DMS53 (cell line): Measurements from ENCODE around the gene TLCD1.
A peak's percentile ranks its signal among the peaks of the same experiment; 100 is the strongest.

Experiments used
- DNase-seq: peaks from one replicate; lab custom pipeline; 2025; lab: John Stamatoyannopoulos, UW

The TLCD1 gene

GRCh38 chr17:28712705-28713415 lies 13.2 kb downstream of the TLCD1 start:
- DNase-seq, result no peak

GRCh38 chr17:28712032-28712704 lies 13.9 kb downstream of the TLCD1 start:
- DNase-seq, result no peak

- no peak for DNase-seq
Measured at GRCh38 chr17:28711723-28712031, 14.4 kb downstream of the TLCD1 start, which contains the start of gene PROCA1. Gene PROCA1, minus strand, starts transcription at chr17:28711888. Its CDS starts 228 bp downstream, at chr17:28711660.

GRCh38 chr17:28710861-28711722 lies 14.9 kb downstream of the TLCD1 start:
- peak; percentile 92 for DNase-seq

- no peak for DNase-seq
Measured at GRCh38 chr17:28707339-28707720, 18.7 kb downstream of the TLCD1 start.

- no peak for DNase-seq
Measured at GRCh38 chr17:28706471-28707338, 19.3 kb downstream of the TLCD1 start.

- no peak for DNase-seq
Measured at GRCh38 chr17:28705728-28706334, 20.2 kb downstream of the TLCD1 start.

GRCh38 chr17:28705074-28705659 lies 20.9 kb downstream of the TLCD1 start:
- no peak for DNase-seq

- no peak for DNase-seq
Measured at GRCh38 chr17:28704219-28704858, 21.7 kb downstream of the TLCD1 start.

GRCh38 chr17:28703552-28704218 lies 22.3 kb downstream of the TLCD1 start:
- no peak for DNase-seq

- no peak for DNase-seq
Measured at GRCh38 chr17:28702752-28703150, 23.3 kb downstream of the TLCD1 start.

- DNase-seq, result peak; percentile 34
Measured at GRCh38 chr17:28702026-28702751, 23.8 kb downstream of the TLCD1 start.

- peak; percentile 90 for DNase-seq
Measured at GRCh38 chr17:28700830-28701492, 25.1 kb downstream of the TLCD1 start.

- no peak for DNase-seq
Measured at GRCh38 chr17:28700278-28700677, 25.8 kb downstream of the TLCD1 start.

GRCh38 chr17:28698253-28698941 lies 27.6 kb downstream of the TLCD1 start:
- peak; percentile 95 for DNase-seq

- no peak for DNase-seq
Measured at GRCh38 chr17:28693869-28694268, 32.2 kb downstream of the TLCD1 start.

- DNase-seq, result no peak
Measured at GRCh38 chr17:28689011-28689410, 37.0 kb downstream of the TLCD1 start.

GRCh38 chr17:28688481-28688880 lies 37.6 kb downstream of the TLCD1 start:
- no peak for DNase-seq
